NCI-H82 treated with DMSO at 0.1 percent for 48 hours (cell line): ENCODE measurements around the gene CALCB.

Experiments
- DNase-seq: peaks from one replicate; lab custom pipeline; 2025; ENCODE audit not compliant: unreplicated experiment; lab: John Stamatoyannopoulos, UW

CALCB gene

GRCh38 chr11:15074206-15075161 is 1.1 kb downstream of the CALCB start:
- peak; percentile 55 for DNase-seq

GRCh38 chr11:15075162-15075526 is 1.8 kb downstream of the CALCB start:
- no peak for DNase-seq

GRCh38 chr11:15091175-15091574 is 17.8 kb downstream of the CALCB start:
- no peak for DNase-seq

GRCh38 chr11:15091625-15092024 is 18.2 kb downstream of the CALCB start:
- DNase-seq = no peak

GRCh38 chr11:15093432-15093831 is 20.0 kb downstream of the CALCB start:
- DNase-seq = no peak

- no peak for DNase-seq
These were observed 22.4 kb downstream of the CALCB start for GRCh38 chr11:15095736-15096228.

- DNase-seq = no peak
These were observed 24.0 kb downstream of the CALCB start for GRCh38 chr11:15097411-15097810.

- no peak for DNase-seq
These were observed 25.9 kb downstream of the CALCB start for GRCh38 chr11:15099267-15099666.

- DNase-seq = no peak
These were observed 27.8 kb downstream of the CALCB start for GRCh38 chr11:15101072-15101709.

GRCh38 chr11:15104166-15104565 is 30.8 kb downstream of the CALCB start:
- DNase-seq = no peak

- no peak for DNase-seq
These were observed 33.0 kb downstream of the CALCB start for GRCh38 chr11:15106201-15106965.

GRCh38 chr11:15107730-15108515 is 34.5 kb downstream of the CALCB start:
- DNase-seq = no peak

- no peak for DNase-seq
These were observed 35.3 kb downstream of the CALCB start for GRCh38 chr11:15108592-15109130.

- DNase-seq = no peak
These were observed 36.2 kb downstream of the CALCB start for GRCh38 chr11:15109602-15110001.

- no peak for DNase-seq
These were observed 37.8 kb downstream of the CALCB start for GRCh38 chr11:15111215-15111614.

GRCh38 chr11:15112131-15112541 is 38.7 kb downstream of the CALCB start:
- no peak for DNase-seq

GRCh38 chr11:15113381-15113780 is 40.0 kb downstream of the CALCB start:
- DNase-seq = no peak

GRCh38 chr11:15114501-15115475 is 41.4 kb downstream of the CALCB start, which contains the start of gene INSC:
INSC (plus strand) TSS chr11:15114923; CDS start chr11:15149175, 34,252 bp downstream.
- no peak for DNase-seq

- no peak for DNase-seq
These were observed 42.3 kb downstream of the CALCB start for GRCh38 chr11:15115686-15116085.
